ENCODE measurements around the gene KLHL1.

- TF ChIP-seq POLR2AphosphoS5 (IDR thresholded peaks at IDR 0.05) = no peak
- TF ChIP-seq, protein P1, sequence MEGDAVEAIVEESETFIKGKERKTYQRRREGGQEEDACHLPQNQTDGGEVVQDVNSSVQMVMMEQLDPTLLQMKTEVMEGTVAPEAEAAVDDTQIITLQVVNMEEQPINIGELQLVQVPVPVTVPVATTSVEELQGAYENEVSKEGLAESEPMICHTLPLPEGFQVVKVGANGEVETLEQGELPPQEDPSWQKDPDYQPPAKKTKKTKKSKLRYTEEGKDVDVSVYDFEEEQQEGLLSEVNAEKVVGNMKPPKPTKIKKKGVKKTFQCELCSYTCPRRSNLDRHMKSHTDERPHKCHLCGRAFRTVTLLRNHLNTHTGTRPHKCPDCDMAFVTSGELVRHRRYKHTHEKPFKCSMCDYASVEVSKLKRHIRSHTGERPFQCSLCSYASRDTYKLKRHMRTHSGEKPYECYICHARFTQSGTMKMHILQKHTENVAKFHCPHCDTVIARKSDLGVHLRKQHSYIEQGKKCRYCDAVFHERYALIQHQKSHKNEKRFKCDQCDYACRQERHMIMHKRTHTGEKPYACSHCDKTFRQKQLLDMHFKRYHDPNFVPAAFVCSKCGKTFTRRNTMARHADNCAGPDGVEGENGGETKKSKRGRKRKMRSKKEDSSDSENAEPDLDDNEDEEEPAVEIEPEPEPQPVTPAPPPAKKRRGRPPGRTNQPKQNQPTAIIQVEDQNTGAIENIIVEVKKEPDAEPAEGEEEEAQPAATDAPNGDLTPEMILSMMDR (IDR thresholded peaks at IDR 0.05 in 8 of 11, conservative IDR thresholded peaks at IDR 0.05 in 3 of 11) = no peak
- TF ChIP-seq POLR2A (IDR thresholded peaks at IDR 0.05) = no peak
Measured at GRCh38 chr13:69677343-69677742, 430.9 kb downstream of the KLHL1 start.

Measured in spleen (tissue), 7 donors.